ENCODE data around the gene NUCKS1. TPM values are rescaled to one million over a fixed set of nuclear protein-coding genes. Genes with fewer than 3 reads are reported as not detected.

The NUCKS1 gene
- total and polyA plus RNA-seq, 2 of the 8 experiments (the other 6 are each of a cell fraction or from before 2014, with no cell fraction given), result 126 to 461 TPM

DNA sequence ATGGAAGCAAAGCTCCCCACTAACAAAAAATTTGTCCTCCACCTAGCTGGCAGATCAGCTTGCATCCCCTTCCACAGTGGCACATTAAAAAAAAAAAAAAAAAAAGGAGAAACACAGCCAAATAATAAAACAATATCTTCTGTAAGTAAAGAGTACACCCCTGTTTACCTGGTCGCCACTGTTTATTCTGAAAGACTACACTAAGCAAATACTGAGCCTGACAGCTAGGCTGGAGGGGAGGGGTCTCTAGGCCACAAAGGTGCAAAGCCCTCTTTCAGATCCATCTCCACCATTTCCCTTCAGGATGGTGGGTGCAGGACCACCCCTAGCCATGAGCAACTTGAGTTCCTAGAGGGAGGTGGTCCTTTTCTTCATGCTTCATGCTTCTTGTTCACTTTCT, 46.9 kb downstream of the NUCKS1 start:
- Histone ChIP-seq H3K56ac (replicated peaks; ENCODE audit: insufficient read length, low read depth, low read length) (no peak overlapping the region), H3K27me3 (replicated peaks in 1 of 4; ENCODE audit: control insufficient read depth in 3 of 4, extremely low read depth in 1 of 4, insufficient read depth in 3 of 4, low read length in 3 of 4) (no peaks in the 10 kb centered on the region), H2BK120ac (replicated peaks; ENCODE audit: low read depth, low read length) (no peak overlapping the region), H3K36me3 (ENCODE audit: control insufficient read depth in 2 of 4, insufficient read depth in 4 of 4, low read length in 3 of 4) (0 out of 8 replicates have a peak, but pooled peaks cover 0 to 2% (median 0%) of the 10 kb centered on the region in 4 experiments), H2BK12ac (ENCODE audit: low read depth, low read length) (no peak overlapping the region), H3K79me1 (ENCODE audit: low read depth, low read length) (no peaks in the 10 kb centered on the region), H2BK15ac (ENCODE audit: low read length) (no peak overlapping the region), H3K14ac (ENCODE audit: insufficient read length) (no peak overlapping the region), H2BK5ac (ENCODE audit: low read depth, low read length) (no peak overlapping the region; the same call in 1 of the 2 replicates), H2BK20ac (ENCODE audit: low read length) (no peak overlapping the region), H3K27ac (ENCODE audit: low read depth, low read length) (no peak overlapping the region), H3K4me2 (ENCODE audit: insufficient read depth in 1 of 2, low read depth in 2 of 2, low read length in 2 of 2) (no peak overlapping the region), H3K4ac (replicated peaks; ENCODE audit: insufficient read length, low read depth, low read length) (no peak overlapping the region), H4K91ac (replicated peaks; ENCODE audit: insufficient read length, low read length) (no peak overlapping the region), H4K8ac (ENCODE audit: extremely low read depth, insufficient read depth, low read length) (no peak overlapping the region), H3K4me1 (replicated peaks in 1 of 4; ENCODE audit: control insufficient read depth in 3 of 4, insufficient read depth in 4 of 4, low read length in 3 of 4) (peaks cover 0 to 7% (median 5%) of the 10 kb centered on the region in 4 experiments; a peak in 4 of 7 replicates), H3K4me3 (ENCODE audit: extremely low read depth in 1 of 4, insufficient read depth in 2 of 4, low read depth in 3 of 4, low read length in 4 of 4) (no peak overlapping the region), H3K9me3 (ENCODE audit: insufficient read depth in 2 of 2, low read depth in 1 of 2, low read length in 1 of 2) (no peaks in the 10 kb centered on the region), H4K5ac (ENCODE audit: insufficient read length, low read depth, low read length) (no peak overlapping the region), H3K23ac (ENCODE audit: insufficient read length) (no peak overlapping the region), H2AFZ (ENCODE audit: low read length) (no peak overlapping the region), H3K9ac (replicated peaks in 1 of 4; ENCODE audit: extremely low read depth in 1 of 4, low read depth in 3 of 4, low read length in 3 of 4) (no peak overlapping the region), H3K79me2 (ENCODE audit: control insufficient read depth in 1 of 2, insufficient read depth in 2 of 2, low read length in 2 of 2) (no peaks in the 10 kb centered on the region), H3K18ac (ENCODE audit: extremely low read depth, low read length) (no peak overlapping the region), H3K23me2 (ENCODE audit: low read depth, low read length) (no peaks in the 10 kb centered on the region), H4K20me1 (replicated peaks in 1 of 2; ENCODE audit: control insufficient read depth in 1 of 2, insufficient read depth in 2 of 2, low read length in 2 of 2) (no peaks in the 10 kb centered on the region), H2AK5ac (ENCODE audit: low read depth, low read length) (no peak overlapping the region)
- DNase-seq (ENCODE audit: low read depth in 1 of 2, low spot score in 2 of 2) (no peak), FAIRE-seq (no peak)
- ChIA-PET CTCF (ENCODE audit: partially characterized antibody) (interaction anchor here (0.5 to 16.4 kb wide), 11 partner anchors 8 to 142 kb away, joined by 3 to 856 read pairs (median 5); no protein-coding TSS in a partner anchor), POLR2A (ENCODE audit: partially characterized antibody) (interaction anchor here (1.0 to 17.3 kb wide), 7 partner anchors 14 to 71 kb away, joined by 3 to 241 read pairs (median 3); partner anchors contain the start of genes ELK4, NUCKS1 and SLC45A3)
- WGBS, 2 experiments (ENCODE audit: extremely low coverage in 1 of 2, insufficient coverage in 1 of 2, insufficient read length in 1 of 2, insufficient replicate concordance in 2 of 2, low coverage in 1 of 2, low lambda C conversion rate in 2 of 2, missing lambda C conversion rate in 1 of 2), result 86% methylated on average over 1 of the region's 1 CpG; no CpG with 5 or more reads in 1 of the 2 experiments
- TF ChIP-seq SP2 (IDR thresholded peaks at IDR 0.05; ENCODE audit: low read length), result no peak
- no peak for TF ChIP-seq TAF1 (IDR thresholded peaks at IDR 0.05; ENCODE audit: low read depth, low read length)
- no peak for TF ChIP-seq CEBPB (IDR thresholded peaks at IDR 0.05; ENCODE audit: low read depth, low read length)
- TF ChIP-seq USF2 (IDR thresholded peaks at IDR 0.05; ENCODE audit: low read length), result no peak
- no peak for TF ChIP-seq HDAC6 (IDR thresholded peaks at IDR 0.05; ENCODE audit: low read depth, low read length)
- TF ChIP-seq CTCF (IDR thresholded peaks at IDR 0.05; ENCODE audit: control extremely low read depth in 1 of 3, insufficient read depth in 1 of 3, low read depth in 1 of 3, low read length in 3 of 3), result no peak

Measured in H1 (cell line).